SJCRH30 (cell line): Measurements from ENCODE around the gene ITGA11. TPM values are rescaled to one million over a fixed set of nuclear protein-coding genes. Genes with fewer than 3 reads are reported as not detected.

Experiments
- DNase-seq, 2 experiments: peaks; one replicate each; pipeline ENCODE4 v3.0.0-alpha.2; 2015 to 2020
- H3K27ac ChIP-seq: fragments of 250-450 bp; sonication (Bioruptor Pico); 2 replicates; pipeline ENCODE4 v1.5.1; 2020; ENCODE audit warnings: mild to moderate bottlenecking, moderate library complexity
- H3K27me3 ChIP-seq: fragments of 250-450 bp; sonication (Bioruptor Pico); 2 replicates; pipeline ENCODE4 v1.5.1; 2020; ENCODE audit warnings: mild to moderate bottlenecking, moderate library complexity
- H3K36me3 ChIP-seq: fragments of 250-450 bp; sonication (Bioruptor Pico); 2 replicates; pipeline ENCODE4 v1.5.1; 2020; ENCODE audit warnings: mild to moderate bottlenecking, moderate library complexity
- H3K4me1 ChIP-seq: fragments of 250-450 bp; sonication (Bioruptor Pico); 2 replicates; pipeline ENCODE4 v1.5.1; 2020; ENCODE audit warnings: mild to moderate bottlenecking, moderate library complexity
- H3K4me3 ChIP-seq: fragments of 250-450 bp; sonication (Bioruptor Pico); 2 replicates; pipeline ENCODE4 v1.5.1; 2020; ENCODE audit warnings: mild to moderate bottlenecking, moderate library complexity
- H3K9me3 ChIP-seq: fragments of 250-450 bp; sonication (Bioruptor Pico); replicated peaks from 2 replicates; pipeline ENCODE4 v1.5.1; 2020; ENCODE audit warnings: mild to moderate bottlenecking, moderate library complexity
- total RNA-seq: library from RNA; depleted of rRNA; stranded (reverse); fragments of >200 nt; shearing (Covaris generic); gene quantifications from 2 replicates; pipeline ENCODE4 v1.2.3, GENCODE V29; 2014

The ITGA11 gene
- total RNA-seq, 1 experiment from 2014 or later = not detected

GRCh38 chr15:68465861-68466560 lies 34.0 kb upstream of the ITGA11 start:
- no peaks in the 10 kb centered on the region for H3K4me1 ChIP-seq
- no peak for DNase-seq
- H3K4me3 ChIP-seq = no peak overlapping the region
- H3K9me3 ChIP-seq = no peaks in the 10 kb centered on the region
- H3K27ac ChIP-seq = no peak overlapping the region
- no peaks in the 10 kb centered on the region for H3K36me3 ChIP-seq
- H3K27me3 ChIP-seq = peaks cover 15% of the 10 kb centered on the region

- no peaks in the 10 kb centered on the region for H3K4me1 ChIP-seq
- H3K36me3 ChIP-seq = no peaks in the 10 kb centered on the region
- H3K27me3 ChIP-seq = peaks cover 7% of the 10 kb centered on the region; the same call in 1 of the 2 replicates
- no peak for DNase-seq
- H3K4me3 ChIP-seq = no peak overlapping the region
- H3K9me3 ChIP-seq = no peaks in the 10 kb centered on the region
- H3K27ac ChIP-seq = no peak overlapping the region
These were observed 32.6 kb upstream of the ITGA11 start for GRCh38 chr15:68464448-68465090.

- H3K9me3 ChIP-seq = no peaks in the 10 kb centered on the region
- peaks cover 3% of the 10 kb centered on the region; the same call in 1 of the 2 replicates for H3K27me3 ChIP-seq
- DNase-seq = no peak
- no peak overlapping the region for H3K4me3 ChIP-seq
- H3K4me1 ChIP-seq = no peaks in the 10 kb centered on the region
- H3K36me3 ChIP-seq = no peaks in the 10 kb centered on the region
- H3K27ac ChIP-seq = no peak overlapping the region
These were observed 32.0 kb upstream of the ITGA11 start for GRCh38 chr15:68463996-68464395.

- DNase-seq = no peak
- Histone ChIP-seq H3K4me3 (no peak overlapping the region), H3K27me3 (peaks cover 3% of the 10 kb centered on the region; the same call in 1 of the 2 replicates), H3K9me3 (no peaks in the 10 kb centered on the region), H3K4me1 (no peaks in the 10 kb centered on the region), H3K27ac (no peak overlapping the region), H3K36me3 (no peaks in the 10 kb centered on the region)
These were observed 31.5 kb upstream of the ITGA11 start for GRCh38 chr15:68463444-68463843.

- H3K4me3 ChIP-seq = no peak overlapping the region
- no peak for DNase-seq
- 0 out of 2 replicates have a peak, but pooled peaks cover 3% of the 10 kb centered on the region for H3K27me3 ChIP-seq
- H3K27ac ChIP-seq = no peak overlapping the region
- no peaks in the 10 kb centered on the region for H3K4me1 ChIP-seq
- H3K36me3 ChIP-seq = no peaks in the 10 kb centered on the region
- H3K9me3 ChIP-seq = no peaks in the 10 kb centered on the region
These were observed 28.2 kb upstream of the ITGA11 start for GRCh38 chr15:68460166-68460565.

- no peak for DNase-seq
- no peaks in the 10 kb centered on the region for H3K4me1 ChIP-seq
- no peaks in the 10 kb centered on the region for H3K9me3 ChIP-seq
- H3K27ac ChIP-seq = no peak overlapping the region
- no peak overlapping the region for H3K4me3 ChIP-seq
- no peaks in the 10 kb centered on the region for H3K27me3 ChIP-seq
- H3K36me3 ChIP-seq = no peaks in the 10 kb centered on the region
These were observed 18.2 kb upstream of the ITGA11 start for GRCh38 chr15:68450192-68450591.

GRCh38 chr15:68449389-68449788 lies 17.4 kb upstream of the ITGA11 start:
- DNase-seq = no peak
- Histone ChIP-seq H3K27ac (no peak overlapping the region), H3K9me3 (no peaks in the 10 kb centered on the region)

GRCh38 chr15:68447976-68448755 lies 16.2 kb upstream of the ITGA11 start:
- no peak for DNase-seq
- Histone ChIP-seq H3K4me3 (no peak overlapping the region), H3K4me1 (no peaks in the 10 kb centered on the region), H3K36me3 (no peaks in the 10 kb centered on the region), H3K27ac (no peak overlapping the region), H3K27me3 (no peaks in the 10 kb centered on the region), H3K9me3 (no peaks in the 10 kb centered on the region)

More at GRCh38 chr15:68449389-68449788, 17.4 kb upstream of the ITGA11 start:
- Histone ChIP-seq H3K36me3 (no peaks in the 10 kb centered on the region), H3K27me3 (no peaks in the 10 kb centered on the region), H3K4me3 (no peak overlapping the region), H3K4me1 (no peaks in the 10 kb centered on the region)

GRCh38 chr15:68447209-68447608 lies 15.2 kb upstream of the ITGA11 start:
- Histone ChIP-seq H3K4me3 (no peak overlapping the region), H3K27me3 (no peaks in the 10 kb centered on the region), H3K9me3 (no peaks in the 10 kb centered on the region), H3K27ac (no peak overlapping the region), H3K4me1 (no peaks in the 10 kb centered on the region), H3K36me3 (no peaks in the 10 kb centered on the region)
- peak in 1 of 2 experiments; percentile 8 for DNase-seq

- Histone ChIP-seq H3K4me1 (no peaks in the 10 kb centered on the region), H3K36me3 (no peaks in the 10 kb centered on the region), H3K4me3 (no peak overlapping the region), H3K9me3 (no peaks in the 10 kb centered on the region), H3K27ac (no peak overlapping the region), H3K27me3 (peaks cover under 1% of the 10 kb centered on the region; the same call in 1 of the 2 replicates)
- no peak for DNase-seq
These were observed 13.4 kb upstream of the ITGA11 start for GRCh38 chr15:68445351-68445750.

GRCh38 chr15:68444336-68444735 lies 12.4 kb upstream of the ITGA11 start:
- Histone ChIP-seq H3K4me3 (no peak overlapping the region), H3K27ac (no peak overlapping the region), H3K9me3 (no peaks in the 10 kb centered on the region), H3K4me1 (no peaks in the 10 kb centered on the region), H3K36me3 (no peaks in the 10 kb centered on the region), H3K27me3 (peaks cover 4% of the 10 kb centered on the region; the same call in 1 of the 2 replicates)
- no peak for DNase-seq

GRCh38 chr15:68442903-68443302 lies 10.9 kb upstream of the ITGA11 start:
- Histone ChIP-seq H3K27me3 (peaks cover 8% of the 10 kb centered on the region; the same call in 1 of the 2 replicates), H3K4me3 (no peak overlapping the region), H3K4me1 (no peaks in the 10 kb centered on the region), H3K36me3 (no peaks in the 10 kb centered on the region), H3K27ac (no peak overlapping the region), H3K9me3 (no peaks in the 10 kb centered on the region)
- DNase-seq = no peak

GRCh38 chr15:68442041-68442440 lies 10.1 kb upstream of the ITGA11 start:
- Histone ChIP-seq H3K27ac (no peak overlapping the region), H3K4me3 (no peak overlapping the region), H3K27me3 (peaks cover 8% of the 10 kb centered on the region; the same call in 1 of the 2 replicates), H3K9me3 (no peaks in the 10 kb centered on the region), H3K4me1 (no peaks in the 10 kb centered on the region), H3K36me3 (no peaks in the 10 kb centered on the region)
- DNase-seq = no peak

- H3K27me3 ChIP-seq = peaks cover 8% of the 10 kb centered on the region; the same call in 1 of the 2 replicates
- no peaks in the 10 kb centered on the region for H3K9me3 ChIP-seq
- no peak overlapping the region for H3K27ac ChIP-seq
- H3K4me1 ChIP-seq = no peaks in the 10 kb centered on the region
- H3K36me3 ChIP-seq = no peaks in the 10 kb centered on the region
- no peak overlapping the region for H3K4me3 ChIP-seq
- DNase-seq = no peak
These were observed 9.2 kb upstream of the ITGA11 start for GRCh38 chr15:68441045-68441743.
